ENCODE measurements around the gene COPG1. TPM values are rescaled to one million over a fixed set of nuclear protein-coding genes. Genes with fewer than 3 reads are reported as not detected.

The COPG1 gene
- total and polyA plus RNA-seq, 10 of the 15 experiments (the other 5 are each of a cell fraction or from before 2014, with no cell fraction given), result 54.8 to 143 (median 91.2) TPM

DNA sequence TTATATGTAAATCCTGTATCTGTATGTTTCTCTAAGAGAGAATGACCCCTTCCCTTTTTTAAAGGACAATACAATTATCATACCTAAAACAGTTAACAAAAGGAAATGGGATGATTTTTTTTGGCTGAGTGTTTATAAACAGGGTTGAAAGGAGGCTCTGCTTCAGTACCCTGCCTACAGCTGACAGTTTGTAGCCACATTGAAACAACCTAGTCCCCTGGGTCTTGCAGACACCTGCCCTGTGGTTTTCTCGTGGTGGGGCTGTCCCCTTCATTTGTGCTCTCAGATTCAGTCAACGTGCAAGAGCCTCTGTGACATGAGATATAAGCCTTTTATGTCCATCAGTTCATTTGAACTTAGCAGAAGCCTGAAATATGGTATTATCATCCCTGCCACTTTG is 27.0 kb downstream of the COPG1 start (continued):
- TF ChIP-seq, protein P1, sequence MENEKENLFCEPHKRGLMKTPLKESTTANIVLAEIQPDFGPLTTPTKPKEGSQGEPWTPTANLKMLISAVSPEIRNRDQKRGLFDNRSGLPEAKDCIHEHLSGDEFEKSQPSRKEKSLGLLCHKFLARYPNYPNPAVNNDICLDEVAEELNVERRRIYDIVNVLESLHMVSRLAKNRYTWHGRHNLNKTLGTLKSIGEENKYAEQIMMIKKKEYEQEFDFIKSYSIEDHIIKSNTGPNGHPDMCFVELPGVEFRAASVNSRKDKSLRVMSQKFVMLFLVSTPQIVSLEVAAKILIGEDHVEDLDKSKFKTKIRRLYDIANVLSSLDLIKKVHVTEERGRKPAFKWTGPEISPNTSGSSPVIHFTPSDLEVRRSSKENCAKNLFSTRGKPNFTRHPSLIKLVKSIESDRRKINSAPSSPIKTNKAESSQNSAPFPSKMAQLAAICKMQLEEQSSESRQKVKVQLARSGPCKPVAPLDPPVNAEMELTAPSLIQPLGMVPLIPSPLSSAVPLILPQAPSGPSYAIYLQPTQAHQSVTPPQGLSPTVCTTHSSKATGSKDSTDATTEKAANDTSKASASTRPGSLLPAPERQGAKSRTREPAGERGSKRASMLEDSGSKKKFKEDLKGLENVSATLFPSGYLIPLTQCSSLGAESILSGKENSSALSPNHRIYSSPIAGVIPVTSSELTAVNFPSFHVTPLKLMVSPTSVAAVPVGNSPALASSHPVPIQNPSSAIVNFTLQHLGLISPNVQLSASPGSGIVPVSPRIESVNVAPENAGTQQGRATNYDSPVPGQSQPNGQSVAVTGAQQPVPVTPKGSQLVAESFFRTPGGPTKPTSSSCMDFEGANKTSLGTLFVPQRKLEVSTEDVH (IDR thresholded peaks at IDR 0.05; ENCODE audit: low read depth, partially characterized antibody), result peak; percentile 69
- TF ChIP-seq MXI1 (IDR thresholded peaks at IDR 0.05; ENCODE audit: low read depth, low read length) (peak; percentile 71), ZNF207 (IDR thresholded peaks at IDR 0.05; ENCODE audit: borderline replicate concordance) (no peak; the same call in 1 of the 2 replicates), CHD4 (IDR thresholded peaks at IDR 0.05) (no peak), CBFB (IDR thresholded peaks at IDR 0.05; ENCODE audit: low read depth) (peak; percentile 97), IKZF2 (IDR thresholded peaks at IDR 0.05) (peak; percentile 80 to 81; a peak in 3 of 4 replicates), TCF3 (IDR thresholded peaks at IDR 0.05; ENCODE audit: borderline replicate concordance, insufficient read depth, low read depth, low read length) (peak; percentile 99), BCL11A (IDR thresholded peaks at IDR 0.05; ENCODE audit: low read depth, low read length) (peak; percentile 90), RAD51 (IDR thresholded peaks at IDR 0.05) (peak; percentile 48), CBX5 (IDR thresholded peaks at IDR 0.05; ENCODE audit: low read depth) (0 out of 2 replicates have a peak, but pooled peaks have one; percentile 51), EP300 (IDR thresholded peaks at IDR 0.05; ENCODE audit: borderline replicate concordance in 1 of 2, control insufficient read depth in 1 of 2, low read depth in 2 of 2, low read length in 2 of 2) (peak; percentile 92 to 97), BACH1 (IDR thresholded peaks at IDR 0.05; ENCODE audit: borderline replicate concordance) (peak; percentile 80; the same call in 1 of the 2 replicates), IKZF1 (conservative IDR thresholded peaks at IDR 0.05) (peak; percentile 72), SMC3 (IDR thresholded peaks at IDR 0.05; ENCODE audit: borderline replicate concordance, low read length) (no peak), MYB (IDR thresholded peaks at IDR 0.05; ENCODE audit: borderline replicate concordance, low read depth, low read length) (peak; percentile 89), CREM (IDR thresholded peaks at IDR 0.05; ENCODE audit: low read depth) (peak; percentile 86), FOXM1 (IDR thresholded peaks at IDR 0.05; ENCODE audit: low read depth, low read length) (peak; percentile 87; the same call in 1 of the 2 replicates), IRF4 (IDR thresholded peaks at IDR 0.05; ENCODE audit: low read depth, low read length) (peak; percentile 82; the same call in 1 of the 2 replicates), EZH2 (IDR thresholded peaks at IDR 0.05; ENCODE audit: borderline replicate concordance, control insufficient read depth, low read depth, low read length) (no peak)
- TF ChIP-seq, protein P2, sequence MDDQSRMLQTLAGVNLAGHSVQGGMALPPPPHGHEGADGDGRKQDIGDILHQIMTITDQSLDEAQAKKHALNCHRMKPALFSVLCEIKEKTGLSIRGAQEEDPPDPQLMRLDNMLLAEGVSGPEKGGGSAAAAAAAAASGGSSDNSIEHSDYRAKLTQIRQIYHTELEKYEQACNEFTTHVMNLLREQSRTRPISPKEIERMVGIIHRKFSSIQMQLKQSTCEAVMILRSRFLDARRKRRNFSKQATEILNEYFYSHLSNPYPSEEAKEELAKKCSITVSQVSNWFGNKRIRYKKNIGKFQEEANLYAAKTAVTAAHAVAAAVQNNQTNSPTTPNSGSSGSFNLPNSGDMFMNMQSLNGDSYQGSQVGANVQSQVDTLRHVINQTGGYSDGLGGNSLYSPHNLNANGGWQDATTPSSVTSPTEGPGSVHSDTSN (IDR thresholded peaks at IDR 0.05; ENCODE audit: insufficient replicate concordance, low read depth, low read length), result peak; percentile 51
- TF ChIP-seq, protein P3, sequence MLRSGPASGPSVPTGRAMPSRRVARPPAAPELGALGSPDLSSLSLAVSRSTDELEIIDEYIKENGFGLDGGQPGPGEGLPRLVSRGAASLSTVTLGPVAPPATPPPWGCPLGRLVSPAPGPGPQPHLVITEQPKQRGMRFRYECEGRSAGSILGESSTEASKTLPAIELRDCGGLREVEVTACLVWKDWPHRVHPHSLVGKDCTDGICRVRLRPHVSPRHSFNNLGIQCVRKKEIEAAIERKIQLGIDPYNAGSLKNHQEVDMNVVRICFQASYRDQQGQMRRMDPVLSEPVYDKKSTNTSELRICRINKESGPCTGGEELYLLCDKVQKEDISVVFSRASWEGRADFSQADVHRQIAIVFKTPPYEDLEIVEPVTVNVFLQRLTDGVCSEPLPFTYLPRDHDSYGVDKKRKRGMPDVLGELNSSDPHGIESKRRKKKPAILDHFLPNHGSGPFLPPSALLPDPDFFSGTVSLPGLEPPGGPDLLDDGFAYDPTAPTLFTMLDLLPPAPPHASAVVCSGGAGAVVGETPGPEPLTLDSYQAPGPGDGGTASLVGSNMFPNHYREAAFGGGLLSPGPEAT (IDR thresholded peaks at IDR 0.05; ENCODE audit: low read depth), result peak; percentile 87
- TF ChIP-seq, protein P4, sequence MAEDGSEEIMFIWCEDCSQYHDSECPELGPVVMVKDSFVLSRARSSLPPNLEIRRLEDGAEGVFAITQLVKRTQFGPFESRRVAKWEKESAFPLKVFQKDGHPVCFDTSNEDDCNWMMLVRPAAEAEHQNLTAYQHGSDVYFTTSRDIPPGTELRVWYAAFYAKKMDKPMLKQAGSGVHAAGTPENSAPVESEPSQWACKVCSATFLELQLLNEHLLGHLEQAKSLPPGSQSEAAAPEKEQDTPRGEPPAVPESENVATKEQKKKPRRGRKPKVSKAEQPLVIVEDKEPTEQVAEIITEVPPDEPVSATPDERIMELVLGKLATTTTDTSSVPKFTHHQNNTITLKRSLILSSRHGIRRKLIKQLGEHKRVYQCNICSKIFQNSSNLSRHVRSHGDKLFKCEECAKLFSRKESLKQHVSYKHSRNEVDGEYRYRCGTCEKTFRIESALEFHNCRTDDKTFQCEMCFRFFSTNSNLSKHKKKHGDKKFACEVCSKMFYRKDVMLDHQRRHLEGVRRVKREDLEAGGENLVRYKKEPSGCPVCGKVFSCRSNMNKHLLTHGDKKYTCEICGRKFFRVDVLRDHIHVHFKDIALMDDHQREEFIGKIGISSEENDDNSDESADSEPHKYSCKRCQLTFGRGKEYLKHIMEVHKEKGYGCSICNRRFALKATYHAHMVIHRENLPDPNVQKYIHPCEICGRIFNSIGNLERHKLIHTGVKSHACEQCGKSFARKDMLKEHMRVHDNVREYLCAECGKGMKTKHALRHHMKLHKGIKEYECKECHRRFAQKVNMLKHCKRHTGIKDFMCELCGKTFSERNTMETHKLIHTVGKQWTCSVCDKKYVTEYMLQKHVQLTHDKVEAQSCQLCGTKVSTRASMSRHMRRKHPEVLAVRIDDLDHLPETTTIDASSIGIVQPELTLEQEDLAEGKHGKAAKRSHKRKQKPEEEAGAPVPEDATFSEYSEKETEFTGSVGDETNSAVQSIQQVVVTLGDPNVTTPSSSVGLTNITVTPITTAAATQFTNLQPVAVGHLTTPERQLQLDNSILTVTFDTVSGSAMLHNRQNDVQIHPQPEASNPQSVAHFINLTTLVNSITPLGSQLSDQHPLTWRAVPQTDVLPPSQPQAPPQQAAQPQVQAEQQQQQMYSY (CRISPR knock-in tag; IDR thresholded peaks at IDR 0.05), result no peak
